HG03442 (cell line): ENCODE data around the gene PYCARD.
"Not testable (repeated sequence)": the region's sequence is repeated elsewhere in the genome, so short reads cannot be mapped to it uniquely, and the experiment has no call there.

ENCODE experiments used
- ATAC-seq: cut with Tn5 transposase; IDR thresholded peaks from one replicate; pipeline ENCODE4 v1.9.1; 2021; ENCODE audit warnings: mild to moderate bottlenecking, moderate library complexity; ENCODE audit not compliant: unreplicated experiment

The PYCARD gene

GRCh38 chr16:31215287-31216162 is 13.0 kb upstream of the PYCARD start:
- no peak for ATAC-seq

GRCh38 chr16:31214708-31215286 is 12.2 kb upstream of the PYCARD start:
- no peak for ATAC-seq

- ATAC-seq = no peak
Observed at GRCh38 chr16:31213877-31214707, 11.5 kb upstream of the PYCARD start, which contains the start of gene TRIM72. Gene TRIM72 (plus strand): TSS chr16:31214119. CDS start chr16:31214739, 620 bp downstream.

GRCh38 chr16:31213342-31213741 is 10.8 kb upstream of the PYCARD start:
- no peak for ATAC-seq

GRCh38 chr16:31206776-31207175 is 4.2 kb upstream of the PYCARD start:
- no peak for ATAC-seq

GRCh38 chr16:31204871-31205666 is 2.5 kb upstream of the PYCARD start:
- ATAC-seq = no peak

- peak; percentile 38 for ATAC-seq
Observed at GRCh38 chr16:31201582-31202413, 762 bp downstream of the PYCARD start.

- ATAC-seq = no peak
Observed at GRCh38 chr16:31200821-31201568, 1.6 kb downstream of the PYCARD start.

- not testable (repeated sequence) for ATAC-seq
Observed at GRCh38 chr16:31200111-31200510, 2.4 kb downstream of the PYCARD start.

- ATAC-seq = no peak
Observed at GRCh38 chr16:31199430-31200041, 3.0 kb downstream of the PYCARD start.

- ATAC-seq = no peak
Observed at GRCh38 chr16:31198207-31198882, 4.2 kb downstream of the PYCARD start.

GRCh38 chr16:31196324-31197088 is 6.1 kb downstream of the PYCARD start:
- ATAC-seq = no peak

- ATAC-seq = not testable (repeated sequence)
Observed at GRCh38 chr16:31195861-31196260, 6.7 kb downstream of the PYCARD start.

- no peak for ATAC-seq
Observed at GRCh38 chr16:31194898-31195297, 7.7 kb downstream of the PYCARD start.

- ATAC-seq = no peak
Observed at GRCh38 chr16:31193874-31194273, 8.7 kb downstream of the PYCARD start.

GRCh38 chr16:31192856-31193642 is 9.5 kb downstream of the PYCARD start:
- ATAC-seq = no peak
